Astrocyte of the spinal cord (primary cell): Measurements from ENCODE around the gene PRAMEF4.
"Not testable (repeated sequence)": the region's sequence is repeated elsewhere in the genome, so short reads cannot be mapped to it uniquely, and the experiment has no call there.

Experiments used
- DNase-seq: peaks from one replicate; pipeline ENCODE4 v3.0.0; 2011; ENCODE audit warnings: low read depth, low spot score
- H3K4me3 ChIP-seq: 2 replicates; pipeline ENCODE4 v1.5.1; 2011; ENCODE audit warnings: low read depth, mild to moderate bottlenecking, low read length, moderate library complexity
- CTCF ChIP-seq: IDR thresholded peaks from 2 replicates; pipeline ENCODE4 v1.5.1; 2012; ENCODE audit warnings: low read depth, mild to moderate bottlenecking, low read length, inconsistent platforms
- in situ Hi-C: cut with HindIII; loops from 2 replicates; pipeline ENCODE4 v1.10.0; 2017; ENCODE audit warnings: low sequenced_read_pairs

Gene PRAMEF4

DNA sequence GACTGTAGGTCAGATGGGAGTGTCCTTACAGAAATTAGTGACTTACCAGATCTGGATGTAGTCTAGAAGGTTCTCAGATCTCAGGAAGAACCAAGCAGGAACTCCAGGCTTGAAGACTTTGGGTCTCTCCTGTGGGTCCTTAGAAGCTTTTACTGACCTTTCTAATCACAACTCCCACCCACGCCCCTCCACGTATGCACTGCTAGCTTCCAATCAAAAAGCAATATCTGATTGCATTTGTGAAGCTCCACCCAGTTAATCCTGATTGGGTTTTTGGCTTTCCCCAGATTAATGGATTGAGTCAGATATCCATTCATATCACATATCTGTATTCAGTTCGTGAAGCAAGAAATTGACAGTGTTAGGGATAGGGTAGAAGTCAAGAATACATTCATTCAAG is at the start of gene PRAMEF4:
Gene PRAMEF4, minus strand, starts transcription at position 101 of the 400 bp plus-strand sequence. CDS start 2,807 bp downstream, outside the sequence.
- H3K4me3 ChIP-seq, DNase-seq, in situ Hi-C loops: not testable (repeated sequence)

GRCh38 chr1:12924368-12924767 is 38.4 kb upstream of the PRAMEF4 start:
- in situ Hi-C loops, H3K4me3 ChIP-seq, DNase-seq: not testable (repeated sequence)

DNA sequence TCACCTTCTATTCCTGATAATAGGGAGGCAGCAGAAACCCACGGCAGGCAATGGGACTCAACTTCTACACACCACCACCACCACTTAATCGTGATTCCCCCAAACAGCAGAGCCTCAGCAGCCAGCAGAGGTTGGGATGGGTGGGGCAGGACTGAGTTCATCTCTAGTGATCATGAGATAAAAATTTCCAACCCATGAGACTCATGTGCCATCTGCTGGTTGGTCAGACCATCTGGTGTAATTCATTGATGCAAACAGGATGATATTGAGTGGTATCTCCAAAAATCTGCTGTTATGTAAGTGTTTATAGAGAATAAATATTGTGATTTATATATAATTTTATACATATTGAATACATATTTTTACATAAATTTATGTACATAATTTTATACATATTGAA is 35.7 kb upstream of the PRAMEF4 start:
- in situ Hi-C loops, H3K4me3 ChIP-seq, DNase-seq: not testable (repeated sequence)

GRCh38 chr1:12916310-12916709 is 30.3 kb upstream of the PRAMEF4 start, which contains the start of gene PRAMEF7:
PRAMEF7 (plus strand) TSS chr1:12916610; CDS start chr1:12917693, 1,083 bp downstream.
- in situ Hi-C loops, H3K4me3 ChIP-seq, DNase-seq: not testable (repeated sequence)

- DNase-seq, H3K4me3 ChIP-seq, in situ Hi-C loops: not testable (repeated sequence)
These were observed 18.0 kb upstream of the PRAMEF4 start for GRCh38 chr1:12903793-12904572.

- DNase-seq, H3K4me3 ChIP-seq, in situ Hi-C loops: not testable (repeated sequence)
These were observed 13.2 kb upstream of the PRAMEF4 start for GRCh38 chr1:12899186-12899585.

DNA sequence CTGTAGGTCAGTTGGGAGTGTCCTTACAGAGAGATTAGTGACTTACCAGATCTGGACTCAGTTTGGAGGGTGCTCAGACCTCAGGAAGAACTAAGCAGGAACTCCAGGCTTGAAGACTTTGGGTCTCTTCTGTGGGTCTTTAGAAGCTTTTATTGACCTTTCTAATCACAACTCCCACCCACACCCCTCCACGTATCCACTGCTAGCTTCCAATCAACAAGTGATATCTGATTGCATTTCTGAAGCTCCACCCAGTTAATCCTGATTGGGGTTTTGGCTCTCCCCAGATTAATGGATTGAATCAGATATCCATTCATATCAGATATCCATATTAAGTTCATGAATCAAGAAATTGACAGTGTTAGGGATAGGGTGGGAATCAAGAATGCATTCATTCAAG is 12.2 kb upstream of the PRAMEF4 start, which contains the start of gene PRAMEF10:
Gene PRAMEF10, minus strand, starts transcription at position 101 of the 400 bp plus-strand sequence. CDS start 2,423 bp downstream, outside the sequence.
- DNase-seq, H3K4me3 ChIP-seq, in situ Hi-C loops: not testable (repeated sequence)

DNA sequence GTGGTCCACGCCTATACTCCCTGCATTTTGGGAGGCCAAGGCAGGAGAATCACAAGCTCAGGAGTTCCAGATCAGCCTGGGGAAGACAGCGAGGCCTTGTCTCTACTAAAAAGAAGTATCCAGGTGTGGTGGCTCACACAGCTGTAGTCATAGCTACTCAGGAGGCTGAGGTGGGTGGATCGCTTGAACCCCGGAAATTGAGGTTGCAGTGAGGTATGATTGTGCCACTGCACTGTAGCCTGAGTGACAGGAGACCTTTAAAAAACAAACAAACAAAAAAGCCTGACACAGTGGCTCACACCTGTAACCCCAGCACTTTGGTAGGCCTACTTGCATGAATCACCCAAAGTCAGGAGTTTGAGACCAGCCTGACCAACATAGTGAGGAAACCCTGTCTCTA is 7.5 kb downstream of the PRAMEF4 start:
- H3K4me3 ChIP-seq, DNase-seq, in situ Hi-C loops: not testable (repeated sequence)

DNA sequence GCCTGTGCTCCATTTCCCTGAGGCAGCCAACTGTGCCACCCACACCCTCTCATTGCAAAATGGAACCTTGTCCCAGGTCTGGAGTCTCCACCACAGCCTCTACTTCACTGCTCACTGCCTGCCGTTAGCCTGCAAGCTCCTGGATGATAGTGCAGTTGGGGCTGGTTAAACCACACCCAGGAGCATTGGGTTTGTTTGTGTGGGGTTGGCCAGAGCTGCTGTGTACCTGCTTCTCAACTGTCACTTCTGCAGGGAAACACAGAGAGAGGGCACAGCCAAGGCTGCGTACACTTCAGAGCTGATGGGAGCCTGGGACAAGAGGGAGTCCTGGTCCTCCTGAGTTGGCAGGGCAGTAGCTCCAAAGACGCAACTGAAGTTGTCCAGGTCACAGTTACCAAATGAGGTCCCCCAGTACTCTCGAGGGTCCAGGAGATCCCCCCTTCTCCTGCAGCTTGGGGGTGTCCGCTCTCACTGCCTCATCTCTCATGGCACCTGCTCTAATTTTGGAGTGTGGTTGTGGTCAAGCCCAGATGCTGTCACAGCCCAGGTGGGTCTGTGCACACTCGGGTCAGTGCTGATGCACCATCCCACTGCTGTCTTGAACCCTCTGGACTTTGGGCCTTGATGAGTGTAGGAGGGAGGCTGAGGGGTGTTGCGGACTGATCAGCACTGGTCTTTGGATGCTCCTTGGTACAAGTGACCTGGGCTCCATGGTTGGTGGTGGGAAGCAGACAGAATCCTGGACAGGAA is 22.7 kb downstream of the PRAMEF4 start:
- in situ Hi-C loops, H3K4me3 ChIP-seq, DNase-seq: not testable (repeated sequence)

- H3K4me3 ChIP-seq, in situ Hi-C loops, DNase-seq: not testable (repeated sequence)
These were observed 29.2 kb downstream of the PRAMEF4 start, which contains the start of gene PRAMEF2 for GRCh38 chr1:12856786-12857185. PRAMEF2 (plus strand) TSS chr1:12857086; CDS start chr1:12859010, 1,924 bp downstream.

DNA sequence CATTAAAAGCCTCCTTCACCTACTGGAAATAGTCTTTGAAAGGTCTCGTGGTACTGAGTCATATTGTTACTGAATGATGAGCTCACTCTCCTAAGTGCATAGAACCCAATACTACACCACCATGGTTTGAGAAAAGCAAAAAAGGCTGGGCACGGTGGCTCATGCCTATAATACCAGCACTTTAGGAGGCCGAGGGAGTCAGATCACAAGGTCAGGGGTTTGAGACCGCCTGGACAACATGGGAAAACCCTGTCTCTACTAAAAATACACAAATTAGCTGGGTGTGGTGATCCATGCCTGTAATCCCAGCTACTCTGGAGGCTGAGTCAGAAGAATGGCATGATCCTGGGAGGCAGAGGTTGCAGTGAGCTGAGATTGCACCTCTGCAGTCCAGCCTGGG is 34.2 kb downstream of the PRAMEF4 start:
- in situ Hi-C loops = no loop called here
- DNase-seq = no peak
- no peak for TF ChIP-seq CTCF
- no peak overlapping the region for H3K4me3 ChIP-seq

DNA sequence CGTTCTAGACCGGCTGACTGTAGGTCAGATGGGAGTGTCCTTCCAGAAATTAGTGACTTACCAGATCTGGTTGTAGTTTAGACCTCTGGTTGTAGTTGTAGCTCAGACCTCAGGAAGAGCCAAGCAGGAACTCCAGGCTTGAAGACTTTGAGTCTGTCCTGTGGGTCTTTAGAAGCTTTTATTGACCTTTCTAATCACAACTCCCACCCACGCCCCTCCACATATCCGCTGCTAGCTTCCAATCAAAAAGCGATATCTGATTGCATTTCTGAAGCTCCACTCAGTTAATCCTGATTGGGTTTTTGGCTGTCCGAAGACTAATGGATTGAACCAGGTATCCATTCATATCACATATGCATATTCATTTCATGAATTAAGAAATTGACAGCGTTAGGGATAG is 37.4 kb downstream of the PRAMEF4 start, which contains the start of gene HNRNPCL1:
Gene HNRNPCL1, minus strand, starts transcription at position 101 of the 400 bp plus-strand sequence. CDS start 431 bp downstream, outside the sequence.
- DNase-seq, in situ Hi-C loops, H3K4me3 ChIP-seq: not testable (repeated sequence)

DNA sequence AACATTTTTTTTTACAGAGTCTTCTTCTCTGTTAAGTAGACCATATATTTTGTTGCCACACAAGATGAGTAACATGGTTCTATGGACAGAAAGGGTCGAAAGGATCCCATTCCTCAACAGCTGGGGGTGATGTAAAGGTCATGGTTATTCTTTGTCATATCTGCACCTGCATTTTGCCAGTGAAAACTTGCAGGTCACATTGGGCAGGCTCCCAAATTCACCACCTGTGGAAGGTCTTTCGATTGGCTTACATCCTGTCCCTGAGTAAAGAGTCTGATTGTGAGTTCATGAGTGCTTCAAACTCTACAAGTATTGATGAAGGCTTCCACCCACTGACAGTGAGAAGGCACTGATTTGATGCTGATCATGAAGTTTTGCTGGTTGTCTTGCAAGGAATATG is 52.8 kb downstream of the PRAMEF4 start:
- DNase-seq, in situ Hi-C loops, H3K4me3 ChIP-seq: not testable (repeated sequence)

GRCh38 chr1:12831310-12831709 is 54.7 kb downstream of the PRAMEF4 start, which contains the start of gene PRAMEF11:
PRAMEF11 (minus strand) TSS chr1:12831410; CDS start chr1:12828789, 2,621 bp downstream.
- in situ Hi-C loops, DNase-seq, H3K4me3 ChIP-seq: not testable (repeated sequence)
